ENCODE measurements around the gene CORO7.

GRCh38 chr16:4352843-4353242, 63.6 kb downstream of the CORO7 start:
- TF ChIP-seq CTCF (IDR thresholded peaks at IDR 0.05; ENCODE audit: low read length) (no peak), EZH2 (IDR thresholded peaks at IDR 0.05; ENCODE audit: borderline replicate concordance, low read length) (no peak)
